HepG2 (cell line): ENCODE measurements around the gene AGBL3. TPM values are rescaled to one million over a fixed set of nuclear protein-coding genes. Genes with fewer than 3 reads are reported as not detected.

Experiments
- CAMTA2 ChIP-seq: sonication (generic); formaldehyde crosslinking; IDR thresholded peaks from 2 replicates; pipeline ENCODE4 v1.4.0; 2020; ENCODE audit warnings: mild to moderate bottlenecking, missing genetic modification reagents, borderline replicate concordance
- FOXP1 ChIP-seq, 2 experiments: fragments of 450-650 bp in 1 of 2; IDR thresholded peaks; 2 replicates each; pipeline ENCODE4 v1.6.1; 2017 to 2018; ENCODE audit warnings: antibody characterized with exemption in 1 of 2
- GATAD1 ChIP-seq: IDR thresholded peaks from 2 replicates; pipeline ENCODE4 v1.6.1; 2016; ENCODE audit warnings: missing genetic modification reagents, missing compliant biosample characterization
- KLF12 ChIP-seq: sonication (generic); formaldehyde crosslinking; IDR thresholded peaks from 2 replicates; pipeline ENCODE4 v1.4.0; 2020; ENCODE audit warnings: missing genetic modification reagents, borderline replicate concordance
- MAF1 ChIP-seq: sonication (generic); formaldehyde crosslinking; IDR thresholded peaks from 2 replicates; pipeline ENCODE4 v1.5.0; 2020; ENCODE audit warnings: missing genetic modification reagents, borderline replicate concordance
- RERE ChIP-seq: IDR thresholded peaks from 2 replicates; pipeline ENCODE4 v1.6.1; 2016; ENCODE audit warnings: low read depth, missing genetic modification reagents, missing compliant biosample characterization
- ZBTB14 ChIP-seq: sonication (generic); formaldehyde crosslinking; IDR thresholded peaks from 2 replicates; pipeline ENCODE4 v1.4.0; 2020; ENCODE audit warnings: missing genetic modification reagents
- ZBTB4 ChIP-seq: sonication (generic); formaldehyde crosslinking; IDR thresholded peaks from 2 replicates; pipeline ENCODE4 v1.4.0; 2020; ENCODE audit warnings: missing genetic modification reagents, mild to moderate bottlenecking, borderline replicate concordance
- ZNF12 ChIP-seq: sonication (generic); formaldehyde crosslinking; IDR thresholded peaks from 2 replicates; pipeline ENCODE4 v1.5.0; 2020; ENCODE audit warnings: missing genetic modification reagents
- ZNF121 ChIP-seq: sonication (generic); formaldehyde crosslinking; IDR thresholded peaks from 2 replicates; pipeline ENCODE4 v1.5.0; 2020; ENCODE audit warnings: mild to moderate bottlenecking, missing genetic modification reagents
- ZNF383 ChIP-seq: sonication (generic); formaldehyde crosslinking; IDR thresholded peaks from 2 replicates; pipeline ENCODE4 v1.4.0; 2020; ENCODE audit warnings: missing genetic modification reagents, mild to moderate bottlenecking, borderline replicate concordance
- ZNF574 ChIP-seq: sonication (generic); formaldehyde crosslinking; IDR thresholded peaks from 2 replicates; pipeline ENCODE4 v1.4.0; 2020; ENCODE audit warnings: missing genetic modification reagents
- polyA plus RNA-seq, 8 experiments: library from polyadenylated mRNA; depleted of rRNA in 3 of 8; stranded (reverse) in 7 of 8; unstranded in 1 of 8; fragments of >200 nt; fragmentation: Illumina TruSeq in 4 of 8; extraction: Trizol in 4 of 8; gene quantifications; 2 replicates each; pipeline versions ENCODE4 v1.2.1 to v1.2.3, GENCODE V29; 2011 to 2016; ENCODE audit warnings: low read depth in 4 of 8, missing spikeins in 1 of 8, mixed read lengths in 1 of 8; ENCODE audit not compliant: insufficient read depth in 1 of 8
- total RNA-seq, 5 experiments: library from RNA; depleted of rRNA; stranded (reverse); fragments of >200 nt; fragmentation: Illumina TruSeq; extraction: Trizol; gene quantifications; 2 replicates each; pipeline ENCODE4 v1.2.3, GENCODE V29; 2016; ENCODE audit warnings: low read depth in 1 of 5

AGBL3 gene
- total and polyA plus RNA-seq, 2 of the 13 experiments (the other 11 are each of a cell fraction or from before 2014, with no cell fraction given) = 2.2 to 7.2 TPM

- 0 out of 2 replicates have a peak, but pooled peaks have one; percentile 28 for TF ChIP-seq RERE (CRISPR knock-in tag)
- peak; percentile 24; the same call in 1 of the 2 replicates for TF ChIP-seq ZNF12 (CRISPR knock-in tag)
- TF ChIP-seq ZNF121 = no peak; the same call in 1 of the 2 replicates
- 0 out of 2 replicates have a peak, but pooled peaks have one; percentile 33 for TF ChIP-seq MAF1
- peak; percentile 89 for TF ChIP-seq ZNF574 (CRISPR knock-in tag)
- TF ChIP-seq KLF12 = peak; percentile 58; the same call in 1 of the 2 replicates
- TF ChIP-seq ZNF383 = peak; percentile 66
- peak; percentile 89 for TF ChIP-seq GATAD1
- TF ChIP-seq CAMTA2 (CRISPR knock-in tag) = peak; percentile 92
- peak; percentile 65; the same call in 1 of the 2 replicates for TF ChIP-seq ZBTB4 (CRISPR knock-in tag)
- TF ChIP-seq ZBTB14 = peak; percentile 70; the same call in 1 of the 2 replicates
- no peak for TF ChIP-seq FOXP1 (IDR thresholded peaks at IDR 0.05)
- TF ChIP-seq FOXP1 (CRISPR knock-in tag; IDR thresholded peaks at IDR 0.05) = no peak
Measured at GRCh38 chr7:135170274-135170997, 184.1 kb downstream of the AGBL3 start, which contains the start of gene CYREN (continued).
